ENCODE data around the gene CACNB4.

GRCh38 chr2:151878655-151879563, 219.9 kb downstream of the CACNB4 start:
- TF ChIP-seq CTCF (IDR thresholded peaks at IDR 0.05 in 8 of 11, conservative IDR thresholded peaks at IDR 0.05 in 3 of 11) (no peak), POLR2AphosphoS5 (IDR thresholded peaks at IDR 0.05) (no peak), POLR2A (IDR thresholded peaks at IDR 0.05) (no peak)
